Trophoblast cell (in vitro differentiated cells and primary cell): ENCODE data around the gene ECM1.

Source experiments
- DNase-seq, 2 donors: peaks; one replicate each; pipeline ENCODE4 v3.0.0-alpha.2; 2016
- H2AFZ ChIP-seq: 2 replicates; pipeline ENCODE4 v1.6.1; 2013; ENCODE audit warnings: low read length, moderate library complexity, mild to moderate bottlenecking; ENCODE audit not compliant: insufficient read depth, poor library complexity
- H2AK5ac ChIP-seq: 2 replicates; pipeline ENCODE4 v1.6.1; 2013; ENCODE audit warnings: mild to moderate bottlenecking, low read length
- H2BK120ac ChIP-seq: 2 replicates; pipeline ENCODE4 v1.6.1; 2013; ENCODE audit warnings: low read length, mild to moderate bottlenecking, moderate library complexity; ENCODE audit not compliant: insufficient read depth, poor library complexity
- H2BK12ac ChIP-seq: 2 replicates; pipeline ENCODE4 v1.6.1; 2013; ENCODE audit warnings: mild to moderate bottlenecking, low read length, moderate library complexity
- H2BK5ac ChIP-seq: 2 replicates; pipeline ENCODE4 v1.6.1; 2013; ENCODE audit warnings: low read length, low read depth, moderate library complexity, mild to moderate bottlenecking; ENCODE audit not compliant: poor library complexity
- H3K14ac ChIP-seq: 2 replicates; pipeline ENCODE4 v1.6.1; 2013; ENCODE audit warnings: mild to moderate bottlenecking, low read length
- H3K18ac ChIP-seq: 2 replicates; pipeline ENCODE4 v1.6.1; 2013; ENCODE audit warnings: mild to moderate bottlenecking, low read length
- H3K23ac ChIP-seq: 2 replicates; pipeline ENCODE4 v1.6.1; 2013; ENCODE audit warnings: low read length
- H3K27ac ChIP-seq: 2 replicates; pipeline ENCODE4 v1.5.1; 2013; ENCODE audit warnings: low read depth, mild to moderate bottlenecking, inconsistent platforms, low read length, moderate library complexity
- H3K27me3 ChIP-seq: 2 replicates; pipeline ENCODE4 v1.6.1; 2013; ENCODE audit warnings: inconsistent platforms, mild to moderate bottlenecking, low read length, moderate library complexity; ENCODE audit not compliant: insufficient read depth
- H3K36me3 ChIP-seq, 2 experiments: 1 replicate in 1 of 2; 2 replicates in 1 of 2; pipeline ENCODE4 v1.6.1; 2013; ENCODE audit warnings: low read length in 2 of 2, mild to moderate bottlenecking in 2 of 2, moderate library complexity in 1 of 2; ENCODE audit not compliant: insufficient read depth in 2 of 2, control insufficient read depth in 1 of 2
- H3K4ac ChIP-seq: 2 replicates; pipeline ENCODE4 v1.6.1; 2013; ENCODE audit warnings: low read depth, mild to moderate bottlenecking, low read length, moderate library complexity
- H3K4me1 ChIP-seq, 2 experiments: 1 replicate in 1 of 2; 2 replicates in 1 of 2; pipeline ENCODE4 v1.6.1; 2013; ENCODE audit warnings: low read length in 2 of 2, mild to moderate bottlenecking in 2 of 2, moderate library complexity in 1 of 2; ENCODE audit not compliant: insufficient read depth in 2 of 2, control insufficient read depth in 1 of 2
- H3K4me2 ChIP-seq: 2 replicates; pipeline ENCODE4 v1.6.1; 2013; ENCODE audit warnings: inconsistent platforms, mild to moderate bottlenecking, low read length, moderate library complexity
- H3K4me3 ChIP-seq: 2 replicates; pipeline ENCODE4 v1.5.1; 2013; ENCODE audit warnings: mild to moderate bottlenecking, low read depth, low read length, inconsistent platforms
- H3K79me1 ChIP-seq: one replicate; pipeline ENCODE4 v1.6.1; 2013; ENCODE audit warnings: low read length
- H3K79me2 ChIP-seq: 2 replicates; pipeline ENCODE4 v1.6.1; 2013; ENCODE audit warnings: low read length, mild to moderate bottlenecking; ENCODE audit not compliant: control insufficient read depth, insufficient read depth, poor library complexity
- H3K9ac ChIP-seq: 2 replicates; pipeline ENCODE4 v1.6.1; 2013; ENCODE audit warnings: mild to moderate bottlenecking, low read length
- H3K9me3 ChIP-seq: 2 replicates; pipeline ENCODE4 v1.6.1; 2013; ENCODE audit warnings: low read depth, mild to moderate bottlenecking, control low read depth, inconsistent platforms, low read length; ENCODE audit not compliant: insufficient read depth
- H4K12ac ChIP-seq: 2 replicates; pipeline ENCODE4 v1.6.1; 2013; ENCODE audit warnings: low read depth, mild to moderate bottlenecking, low read length, moderate library complexity
- H4K8ac ChIP-seq: 2 replicates; pipeline ENCODE4 v1.6.1; 2013; ENCODE audit warnings: low read depth, mild to moderate bottlenecking, low read length, moderate library complexity
- H4K91ac ChIP-seq: one replicate; pipeline ENCODE4 v1.6.1; 2013; ENCODE audit warnings: low read depth, mild to moderate bottlenecking, low read length, moderate library complexity
- WGBS: extraction: QIAGEN DNeasy Blood & Tissue Kit; methylation state at CpG from one replicate; pipeline ENCODE4 v1.1.7; 2013; ENCODE audit warnings: missing lambda C conversion rate; ENCODE audit not compliant: insufficient read length, insufficient coverage; ENCODE audit errors: extremely low coverage; 5-methylcytosine and 5-hydroxymethylcytosine counted together

Gene ECM1

DNA sequence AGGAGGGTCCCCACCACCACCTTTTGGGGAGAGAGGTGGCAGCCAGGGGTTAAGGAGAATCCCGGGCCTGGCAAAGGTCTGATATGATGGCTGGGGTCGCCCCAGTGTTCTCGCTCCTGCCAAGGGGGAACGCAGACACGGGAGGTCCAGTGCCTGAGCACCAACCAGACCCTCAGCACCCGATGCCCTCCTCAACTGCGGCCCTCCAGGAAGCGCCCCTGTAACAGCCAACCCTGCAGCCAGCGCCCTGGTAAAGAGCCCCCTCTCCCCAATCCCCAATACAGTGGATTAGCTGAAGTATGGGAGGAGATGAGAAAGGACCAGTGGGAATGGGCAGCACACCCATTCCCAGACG, 51.7 kb downstream of the ECM1 start:
- H2BK120ac ChIP-seq, result no peak overlapping the region
- peak overlapping the region; percentile 52 for H3K4ac ChIP-seq
- H4K12ac ChIP-seq, result no peak overlapping the region
- H2AK5ac ChIP-seq, result peak overlapping the region; percentile 18
- H3K79me2 ChIP-seq, result peaks cover 12% of the 10 kb centered on the region
- no peak overlapping the region for H3K14ac ChIP-seq
- DNase-seq, result no peak
- peaks cover 37% of the 10 kb centered on the region for H3K79me1 ChIP-seq
- H2BK12ac ChIP-seq, result peak overlapping the region; percentile 23
- H3K9me3 ChIP-seq, result peaks cover 3% of the 10 kb centered on the region
- peak overlapping the region; percentile 30 for H4K8ac ChIP-seq
- peak overlapping the region; percentile 11 for H4K91ac ChIP-seq
- no peak overlapping the region for H3K9ac ChIP-seq
- no CpG with 5 or more reads among the region's 10 CpGs for WGBS
- peak overlapping the region; percentile 61 for H3K18ac ChIP-seq
- peaks cover 22 to 24% of the 10 kb centered on the region in 2 experiments for H3K36me3 ChIP-seq
- H3K4me1 ChIP-seq, result peaks cover 31 to 33% of the 10 kb centered on the region in 2 experiments
- no peaks in the 10 kb centered on the region for H3K27me3 ChIP-seq
- no peak overlapping the region for H3K4me3 ChIP-seq
- H3K4me2 ChIP-seq, result no peak overlapping the region
- no peak overlapping the region for H3K27ac ChIP-seq
- H2BK5ac ChIP-seq, result no peak overlapping the region
- no peak overlapping the region for H3K23ac ChIP-seq
- H2AFZ ChIP-seq, result peak overlapping the region; percentile 50

DNA sequence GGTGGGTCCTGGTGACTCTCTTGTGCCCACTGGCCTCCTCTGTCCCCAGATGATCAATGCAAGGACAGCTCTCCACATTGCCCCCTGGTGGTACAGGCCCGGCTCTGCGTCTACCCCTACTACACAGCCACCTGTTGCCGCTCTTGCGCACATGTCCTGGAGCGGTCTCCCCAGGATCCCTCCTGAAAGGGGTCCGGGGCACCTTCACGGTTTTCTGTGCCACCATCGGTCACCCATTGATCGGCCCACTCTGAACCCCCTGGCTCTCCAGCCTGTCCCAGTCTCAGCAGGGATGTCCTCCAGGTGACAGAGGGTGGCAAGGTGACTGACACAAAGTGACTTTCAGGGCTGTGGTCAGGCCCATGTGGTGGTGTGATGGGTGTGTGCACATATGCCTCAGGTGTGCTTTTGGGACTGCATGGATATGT, 52.1 kb downstream of the ECM1 start:
- H4K91ac ChIP-seq, result no peak overlapping the region
- no peak overlapping the region for H2BK5ac ChIP-seq
- peaks cover 12% of the 10 kb centered on the region for H3K79me2 ChIP-seq
- H3K4ac ChIP-seq, result no peak overlapping the region
- H3K18ac ChIP-seq, result no peak overlapping the region
- H3K27ac ChIP-seq, result peak overlapping the region; percentile 100
- peak overlapping the region; percentile 18 for H2AK5ac ChIP-seq
- H3K4me1 ChIP-seq, result peaks cover 31 to 33% of the 10 kb centered on the region in 2 experiments
- H3K23ac ChIP-seq, result no peak overlapping the region
- H2BK12ac ChIP-seq, result no peak overlapping the region
- H3K79me1 ChIP-seq, result peaks cover 37% of the 10 kb centered on the region
- H3K9ac ChIP-seq, result no peak overlapping the region
- no peak overlapping the region for H2AFZ ChIP-seq
- H2BK120ac ChIP-seq, result no peak overlapping the region
- H3K9me3 ChIP-seq, result peaks cover 3% of the 10 kb centered on the region
- WGBS, result no CpG with 5 or more reads among the region's 9 CpGs
- no peak overlapping the region for H3K4me2 ChIP-seq
- peaks cover 20 to 23% of the 10 kb centered on the region in 2 experiments for H3K36me3 ChIP-seq
- no peak overlapping the region for H3K14ac ChIP-seq
- no peak overlapping the region for H4K12ac ChIP-seq
- no peaks in the 10 kb centered on the region for H3K27me3 ChIP-seq
- DNase-seq, result peak in 1 of 2 donors; percentile 85
- no peak overlapping the region for H3K4me3 ChIP-seq
- H4K8ac ChIP-seq, result no peak overlapping the region

DNA sequence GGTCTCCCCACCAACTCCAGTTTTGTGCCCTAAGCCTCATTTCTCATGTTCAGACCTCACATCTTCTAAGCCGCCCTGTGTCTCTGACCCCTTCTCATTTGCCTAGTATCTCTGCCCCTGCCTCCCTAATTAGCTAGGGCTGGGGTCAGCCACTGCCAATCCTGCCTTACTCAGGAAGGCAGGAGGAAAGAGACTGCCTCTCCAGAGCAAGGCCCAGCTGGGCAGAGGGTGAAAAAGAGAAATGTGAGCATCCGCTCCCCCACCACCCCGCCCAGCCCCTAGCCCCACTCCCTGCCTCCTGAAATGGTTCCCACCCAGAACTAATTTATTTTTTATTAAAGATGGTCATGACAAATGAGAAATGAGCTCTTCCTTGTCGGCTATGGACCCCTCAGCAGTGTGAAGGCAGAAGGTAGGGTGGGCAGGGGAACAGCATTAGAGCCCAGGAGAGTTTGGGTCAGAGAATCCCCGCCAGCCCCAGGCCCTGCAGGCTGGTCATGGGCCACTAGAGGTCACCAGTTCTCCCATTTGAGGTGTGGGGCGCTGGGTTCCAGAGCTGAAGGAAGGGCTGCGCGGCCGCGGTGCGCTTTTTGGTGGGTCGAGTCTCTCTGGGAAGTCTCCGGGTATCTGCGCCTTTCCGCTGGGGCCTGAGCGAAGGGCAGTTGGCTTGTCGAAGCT, 52.8 kb downstream of the ECM1 start:
- Histone ChIP-seq H3K4ac (peak overlapping the region; percentile 37), H3K23ac (no peak overlapping the region), H4K91ac (peak overlapping the region; percentile 84), H4K8ac (peak overlapping the region; percentile 70), H2AFZ (peak overlapping the region; percentile 24), H3K79me2 (peaks cover 13% of the 10 kb centered on the region), H4K12ac (peak overlapping the region; percentile 67), H3K9me3 (no peaks in the 10 kb centered on the region), H3K18ac (peak overlapping the region; percentile 62), H3K14ac (peak overlapping the region; percentile 85), H2BK5ac (peak overlapping the region; percentile 94), H3K79me1 (peaks cover 37% of the 10 kb centered on the region), H3K27ac (peak overlapping the region; percentile 100), H2AK5ac (peak overlapping the region; percentile 32), H3K27me3 (no peaks in the 10 kb centered on the region), H3K36me3 (peaks cover 18% of the 10 kb centered on the region in 2 experiments), H3K4me2 (peak overlapping the region; percentile 78), H2BK12ac (peak overlapping the region; percentile 59), H2BK120ac (peak overlapping the region; percentile 79), H3K9ac (peak overlapping the region; percentile 87), H3K4me3 (peak overlapping the region; percentile 69), H3K4me1 (peaks cover 31 to 33% of the 10 kb centered on the region in 2 experiments)
- WGBS, result no CpG with 5 or more reads among the region's 17 CpGs
- DNase-seq, result peak; percentile 81 to 92

- Histone ChIP-seq H3K14ac (peak overlapping the region; percentile 97), H3K4me3 (peak overlapping the region; percentile 69), H3K79me1 (peaks cover 37% of the 10 kb centered on the region), H3K36me3 (peaks cover 11 to 15% of the 10 kb centered on the region in 2 experiments), H3K27me3 (no peaks in the 10 kb centered on the region), H4K8ac (peak overlapping the region; percentile 91), H3K79me2 (peaks cover 14% of the 10 kb centered on the region), H3K4ac (peak overlapping the region; percentile 93), H3K9me3 (no peaks in the 10 kb centered on the region), H3K4me2 (peak overlapping the region; percentile 78), H3K4me1 (peaks cover 32 to 34% of the 10 kb centered on the region in 2 experiments), H3K27ac (peak overlapping the region; percentile 100), H2AK5ac (peak overlapping the region; percentile 91), H3K18ac (peak overlapping the region; percentile 94), H4K91ac (peak overlapping the region; percentile 96), H4K12ac (peak overlapping the region; percentile 67), H2AFZ (peak overlapping the region; percentile 72), H2BK120ac (peak overlapping the region; percentile 90), H2BK5ac (peak overlapping the region; percentile 97), H3K9ac (peak overlapping the region; percentile 90), H2BK12ac (peak overlapping the region; percentile 59), H3K23ac (no peak overlapping the region)
- peak; percentile 97 to 98 for DNase-seq
- no CpG with 5 or more reads among the region's 32 CpGs for WGBS
Measured at GRCh38 chr1:150561254-150561973, 53.5 kb downstream of the ECM1 start.
